SKM-1 (cell line): ENCODE measurements around the gene RNF19B.
A peak's percentile ranks its signal among the peaks of the same experiment; 100 is the strongest.
"Not testable (repeated sequence)": the region's sequence is repeated elsewhere in the genome, so short reads cannot be mapped to it uniquely, and the experiment has no call there.

ENCODE experiments used
- DNase-seq: peaks from one replicate; lab custom pipeline; 2025; ENCODE audit not compliant: unreplicated experiment; lab: John Stamatoyannopoulos, UW

The RNF19B gene

GRCh38 chr1:32964461-32965250, at the start of gene RNF19B:
Gene RNF19B (minus strand): TSS chr1:32964809. CDS start chr1:32964685, 124 bp downstream.
- peak; percentile 87 for DNase-seq

GRCh38 chr1:33013791-33014190, 49.2 kb upstream of the RNF19B start:
- no peak for DNase-seq

GRCh38 chr1:33012165-33012564, 47.6 kb upstream of the RNF19B start:
- no peak for DNase-seq

- no peak for DNase-seq
Observed at GRCh38 chr1:33010932-33011731, 46.5 kb upstream of the RNF19B start.

- DNase-seq, result no peak
Observed at GRCh38 chr1:33009561-33009960, 45.0 kb upstream of the RNF19B start.

DNA sequence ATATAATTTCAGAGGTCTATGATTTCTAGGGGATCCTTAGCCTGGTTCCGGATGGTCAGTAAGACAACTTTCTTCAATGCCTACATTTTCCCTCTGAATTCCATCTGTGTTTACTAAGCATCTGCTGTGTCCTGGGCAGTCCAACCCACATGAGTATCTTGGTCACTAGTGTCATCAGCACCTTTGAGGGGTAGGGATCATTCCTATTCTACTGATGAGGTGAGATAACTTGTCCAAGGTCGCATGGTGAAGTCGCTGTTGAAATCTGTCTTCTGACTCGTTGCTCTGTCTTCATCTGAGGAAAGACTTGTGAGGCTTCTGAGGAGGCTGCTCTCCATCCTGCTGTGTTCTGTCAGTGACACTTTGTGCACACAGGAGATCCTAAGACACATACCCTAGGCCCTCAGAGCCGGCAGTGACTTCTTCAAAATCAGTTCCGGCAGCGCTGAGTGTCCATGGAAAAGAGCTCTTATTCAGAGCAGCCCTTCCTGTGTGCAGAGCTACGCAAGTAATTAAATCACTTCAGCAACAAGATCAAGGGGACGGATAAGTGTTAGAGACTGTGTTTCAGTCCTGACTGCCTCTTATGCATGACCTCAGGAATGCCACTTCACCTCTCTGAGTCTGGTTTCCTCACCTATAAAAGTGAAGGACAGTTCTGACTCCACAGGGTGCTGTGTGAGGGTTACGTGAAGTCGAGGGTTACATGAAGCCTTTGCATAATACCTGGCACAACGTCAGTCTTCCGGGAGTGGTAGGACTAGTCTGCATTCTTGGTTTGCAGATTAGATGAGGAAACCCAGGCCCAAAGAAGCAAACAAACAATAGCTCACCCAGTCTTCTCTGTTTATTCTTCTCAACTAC, 43.7 kb upstream of the RNF19B start:
- DNase-seq, result no peak

DNA sequence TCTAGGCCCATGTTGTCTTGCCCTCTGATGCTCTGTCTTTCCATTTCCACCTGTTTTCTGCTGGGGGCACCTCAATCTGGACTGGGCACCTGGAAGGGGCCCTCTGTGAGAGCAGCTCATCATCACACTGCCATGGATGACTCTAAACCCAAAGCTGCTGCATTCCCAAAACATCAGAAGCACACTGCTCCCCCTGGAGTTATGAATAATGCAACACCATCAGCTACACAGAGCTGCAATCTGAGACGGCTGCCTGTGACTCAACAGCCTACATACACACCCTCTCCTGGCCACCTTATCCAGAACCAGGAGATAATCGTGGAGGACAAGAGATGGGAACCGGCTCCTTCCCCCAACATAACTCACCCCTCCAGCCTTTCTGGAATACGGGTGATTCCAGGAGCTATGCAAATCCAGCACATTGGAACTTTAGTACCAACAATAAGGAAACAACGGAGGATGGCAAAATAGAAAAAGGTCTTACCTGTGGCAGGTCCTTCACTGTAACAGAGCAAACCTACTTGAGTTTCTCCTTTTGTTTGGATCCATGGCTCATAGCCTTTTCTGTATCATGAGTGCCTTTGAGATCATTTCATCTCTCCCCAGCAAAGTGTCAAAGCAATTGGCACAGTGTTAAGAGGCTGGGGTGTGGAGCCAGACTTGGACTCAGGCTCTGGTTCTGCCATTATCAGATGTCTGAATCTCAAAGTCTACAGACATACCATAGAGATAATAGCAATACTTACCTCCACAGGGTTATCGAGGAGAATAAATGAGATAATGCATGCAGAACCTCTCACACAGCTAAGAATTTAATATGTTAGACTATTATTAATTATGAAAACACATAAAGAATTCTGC, 42.8 kb upstream of the RNF19B start:
- no peak for DNase-seq

DNA sequence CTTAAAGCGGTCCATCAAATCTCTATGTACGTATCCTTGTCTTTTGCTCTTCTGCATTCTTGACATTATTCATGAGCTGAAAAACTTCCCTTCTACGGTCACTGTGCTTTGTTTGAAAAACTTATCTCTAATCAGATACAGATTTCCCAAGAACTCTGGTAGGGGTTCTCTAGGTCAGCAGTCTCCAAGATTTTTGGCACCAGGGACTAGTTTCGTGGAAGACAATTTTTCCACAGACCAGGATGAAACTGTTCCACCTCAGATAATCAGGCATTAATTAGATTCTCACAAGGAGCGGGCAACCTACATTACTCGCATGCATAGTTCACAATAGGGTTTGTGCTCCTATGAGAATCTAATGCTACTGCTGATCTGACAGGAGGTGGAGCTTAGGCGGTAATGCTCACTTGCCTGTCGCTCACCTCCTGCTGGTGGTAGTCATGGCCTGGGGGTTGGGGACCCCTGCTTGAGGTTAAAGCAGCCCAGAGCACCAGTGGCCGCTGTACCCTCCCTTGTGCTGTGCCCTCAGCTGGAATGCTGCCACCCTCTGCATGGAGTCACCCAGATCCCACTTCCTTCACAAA, 41.3 kb upstream of the RNF19B start:
- no peak for DNase-seq

DNA sequence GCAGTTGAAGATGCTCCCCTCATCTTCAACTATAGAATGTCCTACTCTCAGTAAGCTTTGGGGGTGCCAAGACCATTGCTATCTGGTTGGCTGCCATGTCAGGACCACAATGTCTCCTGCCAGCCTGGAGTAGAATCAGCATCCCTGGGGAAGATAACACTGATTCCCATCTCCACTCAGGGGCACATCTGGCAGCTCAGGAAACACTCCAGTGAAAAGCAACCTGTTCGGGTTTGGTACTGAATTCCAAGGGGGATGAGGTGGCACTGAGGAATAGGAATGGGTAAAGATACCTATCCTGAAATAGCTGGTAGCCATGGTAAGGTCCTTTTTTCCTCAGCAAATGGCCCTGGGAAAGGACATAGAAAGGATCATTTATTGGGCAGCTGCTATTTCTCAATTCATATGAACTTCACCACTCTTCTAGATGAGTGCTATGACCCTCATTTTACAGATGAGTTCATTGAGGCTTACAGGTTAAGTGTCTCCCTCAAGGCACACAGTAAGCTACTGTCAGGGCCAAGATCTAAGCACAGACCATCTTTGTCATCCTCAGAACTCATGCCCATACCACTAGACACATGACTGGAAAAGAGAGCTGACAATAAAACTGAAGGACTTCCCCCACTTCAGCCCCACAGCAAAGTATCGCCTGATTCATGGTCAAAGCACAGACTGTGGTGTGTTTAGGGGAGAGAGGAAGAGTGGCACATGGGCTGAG, 40.7 kb upstream of the RNF19B start:
- DNase-seq, result no peak

DNA sequence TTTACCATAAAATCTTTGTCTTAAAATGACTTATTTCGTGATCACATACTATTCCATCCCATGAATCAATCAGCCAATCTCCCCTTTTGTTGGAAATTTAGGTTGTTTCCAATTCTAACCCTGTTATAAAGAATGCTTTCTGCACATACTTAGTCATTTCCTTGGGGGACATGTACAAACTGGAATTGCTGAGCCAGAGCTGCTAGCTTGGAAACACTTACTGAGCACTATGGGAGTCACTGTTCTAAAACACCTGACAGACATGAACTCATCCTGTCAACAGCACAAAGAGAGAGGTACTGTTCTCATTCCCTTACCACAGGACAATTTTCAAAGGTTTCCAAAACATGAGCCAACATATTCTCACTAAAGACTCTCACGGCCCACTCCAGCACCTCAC, 40.0 kb upstream of the RNF19B start:
- no peak for DNase-seq

- DNase-seq, result no peak
Observed at GRCh38 chr1:33003657-33004056, 39.0 kb upstream of the RNF19B start.

DNA sequence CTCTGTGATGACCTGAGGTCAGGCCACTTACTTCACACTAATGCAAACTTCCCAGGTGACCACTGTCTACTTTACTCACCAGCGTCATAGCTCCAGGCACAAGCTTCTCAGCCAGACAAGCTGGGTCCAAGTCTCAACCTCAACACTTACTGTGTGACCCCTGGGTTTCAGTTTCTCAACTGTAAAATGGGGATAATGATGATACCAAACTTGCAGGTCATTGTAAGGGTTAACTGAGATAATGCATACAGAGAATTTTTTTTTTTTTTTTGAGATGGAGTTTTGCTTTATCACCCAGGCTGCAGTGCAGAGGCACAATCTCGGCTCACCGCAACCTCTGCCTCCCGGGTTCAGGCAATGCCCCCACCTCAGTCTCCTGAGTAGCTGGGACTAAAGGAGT, 37.4 kb upstream of the RNF19B start:
- DNase-seq, result no peak

DNA sequence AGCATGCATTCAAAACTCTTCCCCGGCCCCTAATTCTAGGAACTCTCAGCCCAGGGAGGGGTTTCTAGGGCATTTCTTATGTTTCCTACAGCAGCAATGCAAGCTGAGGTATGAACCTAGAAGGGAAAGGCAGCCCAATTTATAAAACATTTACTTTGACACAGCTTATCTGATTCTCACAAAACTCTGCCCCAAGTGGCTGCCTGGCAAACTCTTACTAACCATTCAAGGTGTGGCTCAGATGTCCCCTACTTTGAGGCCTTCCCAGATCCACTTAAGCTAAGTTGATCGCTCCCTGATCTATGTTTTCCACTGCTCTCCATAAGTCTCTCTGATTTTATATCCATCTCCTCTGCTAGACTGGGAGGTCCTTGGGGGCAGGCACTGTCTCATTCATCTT, 36.7 kb upstream of the RNF19B start:
- DNase-seq, result no peak

DNA sequence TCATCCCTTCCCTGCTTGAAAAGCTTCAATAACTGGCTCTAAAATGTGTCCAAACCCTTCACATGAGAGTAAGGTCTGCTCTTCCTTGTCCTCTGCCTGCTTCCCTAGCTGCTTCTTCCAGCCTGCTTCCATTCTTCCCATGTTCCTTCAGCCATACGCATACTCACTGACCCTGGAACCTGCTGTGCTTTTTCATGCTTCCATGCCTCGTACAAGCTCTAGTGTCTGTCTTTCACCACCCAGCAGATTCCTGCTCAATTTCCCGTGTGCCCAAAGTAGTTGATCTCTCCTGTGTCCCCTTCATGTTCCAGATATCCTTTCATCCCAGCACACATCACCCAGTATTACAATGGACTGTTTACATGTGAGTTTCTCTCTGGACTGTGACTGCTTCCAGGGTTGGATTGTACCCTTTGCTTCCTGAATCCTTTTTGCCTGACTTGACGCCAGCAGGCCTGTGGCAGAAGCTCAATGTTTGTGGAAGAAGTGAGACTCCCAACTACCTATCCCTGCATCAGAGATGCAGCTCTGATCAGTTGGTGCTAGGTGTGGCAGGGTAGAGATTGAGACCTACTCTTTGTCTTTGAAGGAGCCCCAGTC, 35.9 kb upstream of the RNF19B start:
- DNase-seq, result no peak

GRCh38 chr1:32998997-32999396, 34.4 kb upstream of the RNF19B start:
- DNase-seq, result no peak

DNA sequence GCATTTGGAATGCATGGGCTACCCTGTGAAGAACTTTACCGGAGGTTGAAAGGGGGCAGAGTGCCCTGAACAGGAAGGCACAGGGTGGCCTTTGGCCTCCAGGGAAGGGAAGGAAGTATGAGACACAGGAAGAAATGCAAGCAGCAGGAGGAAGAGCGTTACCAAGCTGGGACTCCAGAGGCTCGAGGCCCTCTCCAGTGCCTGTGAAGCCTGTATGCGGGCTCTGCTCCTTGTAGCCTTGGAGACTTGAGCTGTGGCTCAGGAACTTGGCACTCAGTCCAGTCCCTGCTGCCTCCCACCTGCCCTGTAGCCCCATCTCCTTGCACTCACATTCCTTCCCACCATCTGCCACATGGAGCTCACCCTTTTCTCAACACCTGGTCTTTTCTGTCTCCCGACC, 33.5 kb upstream of the RNF19B start:
- peak; percentile 14 for DNase-seq

DNA sequence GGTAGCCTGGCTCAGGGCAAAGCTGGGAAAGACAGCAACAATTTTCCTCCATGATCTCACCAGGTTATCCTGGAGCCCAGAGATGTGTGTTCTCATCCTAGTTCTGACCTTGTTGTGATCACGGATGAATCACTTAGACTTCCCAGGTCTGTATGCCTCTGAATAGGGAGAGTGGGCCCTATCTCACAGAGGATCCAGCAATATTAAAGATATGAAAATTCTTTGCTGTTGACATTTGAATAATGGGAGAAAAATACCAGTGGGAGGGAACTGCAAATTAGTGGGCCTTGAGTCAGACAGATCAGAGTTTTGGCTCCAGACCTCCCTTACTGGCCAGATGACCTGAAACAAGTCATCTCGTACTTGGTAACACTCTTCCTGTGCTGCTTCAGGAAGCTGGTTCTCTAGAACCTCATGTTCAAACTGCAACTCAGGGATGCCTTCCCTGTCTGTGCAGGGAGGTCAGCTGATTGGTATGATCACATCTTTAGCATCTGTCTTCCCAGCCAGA, 32.8 kb upstream of the RNF19B start:
- no peak for DNase-seq

DNA sequence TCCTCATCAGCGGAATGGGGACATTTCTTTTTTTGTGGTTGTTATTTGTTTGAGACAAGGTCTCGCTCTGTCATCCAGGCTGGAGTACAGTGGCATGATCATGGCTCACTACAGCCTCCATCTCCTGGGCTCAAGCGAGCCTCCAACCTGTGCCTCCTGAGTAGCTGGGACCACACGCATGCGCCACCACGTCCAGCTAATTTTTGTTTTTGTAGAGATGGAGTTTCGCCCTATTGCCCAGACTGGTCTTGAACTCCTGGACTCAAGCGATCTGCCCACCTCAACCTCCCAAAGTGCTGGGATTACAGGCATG, 28.7 kb upstream of the RNF19B start:
- DNase-seq, result not testable (repeated sequence)
